ENCODE results near the gene GNAO1.

- TF ChIP-seq MZF1 (CRISPR knock-in tag; IDR thresholded peaks at IDR 0.05; ENCODE audit: borderline replicate concordance): no peak
- TF ChIP-seq NFATC3 (CRISPR knock-in tag; IDR thresholded peaks at IDR 0.05): no peak
- no peak for TF ChIP-seq E2F5 (CRISPR knock-in tag; conservative IDR thresholded peaks at IDR 0.05)
These were observed 141.3 kb downstream of the GNAO1 start for GRCh38 chr16:56332464-56333079.

Data from HepG2 (cell line).